ENCODE measurements around the gene SDR39U1.

SDR39U1 gene

GRCh38 chr14:24425704-24426103 is 16.9 kb downstream of the SDR39U1 start:
- no peaks in the 10 kb centered on the region for H3K36me3 ChIP-seq (replicated peaks; ENCODE audit: insufficient read depth, low read length)
- H3K27ac ChIP-seq (ENCODE audit: low read length): no peak overlapping the region
- no peak overlapping the region for H3K4me3 ChIP-seq (ENCODE audit: low read length)
- H3F3A ChIP-seq (ENCODE audit: insufficient read depth, low read length): 0 out of 2 replicates have a peak, but pooled peaks cover 9% of the 10 kb centered on the region
- H3K79me2 ChIP-seq (ENCODE audit: low read length): peaks cover 9% of the 10 kb centered on the region
- DNase-seq: no peak
- H3K9me2 ChIP-seq (replicated peaks; ENCODE audit: insufficient read depth, low read length): no peaks in the 10 kb centered on the region
- no peak overlapping the region for H3K9ac ChIP-seq (ENCODE audit: low read length)
- no peaks in the 10 kb centered on the region for H3K27me3 ChIP-seq (replicated peaks; ENCODE audit: insufficient read depth, low read length)
- H3K9me3 ChIP-seq (replicated peaks; ENCODE audit: insufficient read depth, low read length): no peaks in the 10 kb centered on the region
- peaks cover 34% of the 10 kb centered on the region for H3K4me1 ChIP-seq (ENCODE audit: low read length)
- no peak overlapping the region for H3K4me2 ChIP-seq (ENCODE audit: low read depth, low read length)
- no peaks in the 10 kb centered on the region for H4K20me1 ChIP-seq (ENCODE audit: insufficient read depth, low read length)
- no peak overlapping the region for H2AFZ ChIP-seq (ENCODE audit: low read length)
- TF ChIP-seq CTCF (IDR thresholded peaks at IDR 0.05; ENCODE audit: low read length) (no peak), EZH2 (optimal IDR thresholded peaks at IDR 0.05; ENCODE audit: low read depth, low read length) (no peak), EZH2phosphoT487 (IDR thresholded peaks at IDR 0.05; ENCODE audit: low read length) (no peak)

- Histone ChIP-seq H2AFZ (ENCODE audit: low read length) (no peak overlapping the region), H3K9me2 (replicated peaks; ENCODE audit: insufficient read depth, low read length) (no peaks in the 10 kb centered on the region), H3K36me3 (replicated peaks; ENCODE audit: insufficient read depth, low read length) (no peaks in the 10 kb centered on the region), H3K4me3 (ENCODE audit: low read length) (no peak overlapping the region; the same call in 1 of the 2 replicates), H3F3A (ENCODE audit: insufficient read depth, low read length) (0 out of 2 replicates have a peak, but pooled peaks cover 4% of the 10 kb centered on the region), H3K27ac (ENCODE audit: low read length) (no peak overlapping the region), H3K9ac (ENCODE audit: low read length) (no peak overlapping the region), H4K20me1 (ENCODE audit: insufficient read depth, low read length) (no peaks in the 10 kb centered on the region), H3K4me2 (ENCODE audit: low read depth, low read length) (peak overlapping the region; percentile 50), H3K4me1 (ENCODE audit: low read length) (peaks cover 32% of the 10 kb centered on the region), H3K79me2 (ENCODE audit: low read length) (no peaks in the 10 kb centered on the region), H3K9me3 (replicated peaks; ENCODE audit: insufficient read depth, low read length) (no peaks in the 10 kb centered on the region), H3K27me3 (replicated peaks; ENCODE audit: insufficient read depth, low read length) (no peaks in the 10 kb centered on the region)
- no peak for TF ChIP-seq EZH2 (optimal IDR thresholded peaks at IDR 0.05; ENCODE audit: low read depth, low read length)
- no peak for TF ChIP-seq CTCF (IDR thresholded peaks at IDR 0.05; ENCODE audit: low read length)
- TF ChIP-seq EZH2phosphoT487 (IDR thresholded peaks at IDR 0.05; ENCODE audit: low read length): no peak
- no peak for DNase-seq
Measured at GRCh38 chr14:24422694-24423601, 19.6 kb downstream of the SDR39U1 start.

- no peak overlapping the region for H3K27ac ChIP-seq (ENCODE audit: low read length)
- H4K20me1 ChIP-seq (ENCODE audit: insufficient read depth, low read length): no peaks in the 10 kb centered on the region
- no peak overlapping the region; the same call in 1 of the 2 replicates for H3K4me3 ChIP-seq (ENCODE audit: low read length)
- peaks cover 32% of the 10 kb centered on the region for H3K4me1 ChIP-seq (ENCODE audit: low read length)
- H3F3A ChIP-seq (ENCODE audit: insufficient read depth, low read length): 0 out of 2 replicates have a peak, but pooled peaks cover 4% of the 10 kb centered on the region
- no peaks in the 10 kb centered on the region for H3K36me3 ChIP-seq (replicated peaks; ENCODE audit: insufficient read depth, low read length)
- no peaks in the 10 kb centered on the region for H3K9me2 ChIP-seq (replicated peaks; ENCODE audit: insufficient read depth, low read length)
- no peak overlapping the region for H2AFZ ChIP-seq (ENCODE audit: low read length)
- no peaks in the 10 kb centered on the region for H3K9me3 ChIP-seq (replicated peaks; ENCODE audit: insufficient read depth, low read length)
- DNase-seq: peak; percentile 42
- no peaks in the 10 kb centered on the region for H3K79me2 ChIP-seq (ENCODE audit: low read length)
- H3K9ac ChIP-seq (ENCODE audit: low read length): no peak overlapping the region
- no peak for TF ChIP-seq CTCF (IDR thresholded peaks at IDR 0.05; ENCODE audit: low read length)
- no peak for TF ChIP-seq EZH2phosphoT487 (IDR thresholded peaks at IDR 0.05; ENCODE audit: low read length)
- TF ChIP-seq EZH2 (optimal IDR thresholded peaks at IDR 0.05; ENCODE audit: low read depth, low read length): no peak
- peak overlapping the region; percentile 50 for H3K4me2 ChIP-seq (ENCODE audit: low read depth, low read length)
- no peaks in the 10 kb centered on the region for H3K27me3 ChIP-seq (replicated peaks; ENCODE audit: insufficient read depth, low read length)
Measured at GRCh38 chr14:24422261-24422660, 20.3 kb downstream of the SDR39U1 start.
